HepG2 (cell line): ENCODE results near the gene ABCC12.

Experiments used
- ARHGAP35 ChIP-seq: sonication (generic); formaldehyde crosslinking; IDR thresholded peaks from 2 replicates; pipeline ENCODE4 v1.9.0; 2022; ENCODE audit warnings: mild to moderate bottlenecking, inconsistent platforms, moderate library complexity, missing genetic modification reagents, borderline replicate concordance
- DR1 ChIP-seq: sonication (generic); formaldehyde crosslinking; IDR thresholded peaks from 2 replicates; pipeline ENCODE4 v1.8.0; 2021; ENCODE audit warnings: mild to moderate bottlenecking, missing genetic modification reagents, inconsistent platforms
- SUZ12 ChIP-seq: fragments of 150-350 bp; IDR thresholded peaks from 2 replicates; pipeline ENCODE4 v1.6.1; 2014; ENCODE audit warnings: low read depth, low read length
- TF ChIP-seq, protein P1 (sequence below): IDR thresholded peaks from 2 replicates; pipeline ENCODE4 v1.6.1; 2016; ENCODE audit warnings: low read depth

GRCh38 chr16:48140821-48141220 lies 15.0 kb downstream of the ABCC12 start:
- TF ChIP-seq, protein P1, sequence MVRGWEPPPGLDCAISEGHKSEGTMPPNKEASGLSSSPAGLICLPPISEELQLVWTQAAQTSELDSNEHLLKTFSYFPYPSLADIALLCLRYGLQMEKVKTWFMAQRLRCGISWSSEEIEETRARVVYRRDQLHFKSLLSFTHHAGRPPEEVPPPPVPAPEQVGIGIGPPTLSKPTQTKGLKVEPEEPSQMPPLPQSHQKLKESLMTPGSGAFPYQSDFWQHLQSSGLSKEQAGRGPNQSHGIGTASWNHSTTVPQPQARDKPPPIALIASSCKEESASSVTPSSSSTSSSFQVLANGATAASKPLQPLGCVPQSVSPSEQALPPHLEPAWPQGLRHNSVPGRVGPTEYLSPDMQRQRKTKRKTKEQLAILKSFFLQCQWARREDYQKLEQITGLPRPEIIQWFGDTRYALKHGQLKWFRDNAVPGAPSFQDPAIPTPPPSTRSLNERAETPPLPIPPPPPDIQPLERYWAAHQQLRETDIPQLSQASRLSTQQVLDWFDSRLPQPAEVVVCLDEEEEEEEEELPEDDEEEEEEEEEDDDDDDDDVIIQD (CRISPR knock-in tag), result no peak
- TF ChIP-seq SUZ12 (no peak), DR1 (CRISPR knock-in tag) (no peak), ARHGAP35 (CRISPR knock-in tag) (no peak)
